Measurements from ENCODE around the gene ART4.

ART4 gene

DNA sequence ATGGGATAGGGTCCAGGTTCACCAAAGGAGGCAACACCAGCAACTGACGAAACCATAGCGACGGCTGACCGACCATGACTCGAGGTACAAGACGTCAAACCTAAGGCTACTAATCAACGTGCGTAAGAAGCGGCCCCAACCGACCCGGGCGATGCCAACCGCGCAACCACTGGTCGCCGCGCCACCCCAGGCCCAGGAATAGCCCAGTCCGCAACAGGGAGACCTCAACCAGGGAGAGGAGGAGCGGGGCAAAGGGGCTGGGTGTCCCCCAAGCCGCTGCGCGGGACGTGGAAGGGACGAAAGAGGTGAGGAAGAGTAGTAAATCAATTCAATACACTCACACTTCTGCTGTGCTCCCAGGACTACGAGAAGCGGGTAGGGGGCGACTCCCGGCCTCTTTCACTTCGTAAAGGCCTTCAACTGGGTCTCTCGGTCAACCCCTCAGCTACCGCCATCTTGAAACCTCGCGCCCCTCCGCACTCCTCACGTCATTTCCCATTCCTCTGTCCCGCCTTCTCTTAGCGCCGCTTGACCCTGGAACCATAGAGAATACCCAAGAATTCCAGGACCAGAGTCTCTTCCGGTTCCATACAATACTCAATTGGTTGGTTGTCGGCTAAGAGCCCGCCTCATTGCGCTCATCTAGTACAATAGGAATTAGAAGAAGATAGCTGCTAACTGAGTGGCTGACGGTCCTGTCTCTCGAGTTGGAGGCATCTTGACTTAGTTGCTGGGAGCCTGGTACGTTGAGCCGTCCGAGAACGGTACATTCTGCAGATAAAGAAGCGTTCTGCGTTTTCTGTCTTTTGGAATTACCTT is 40.1 kb downstream of the ART4 start, which contains the start of the genes C12orf60 and WBP11:
C12orf60 (plus strand) TSS at position 660 of the 819 bp plus-strand sequence. CDS start 19,266 bp downstream, outside the sequence.
WBP11 (minus strand) TSS at position 468 of the 819 bp plus-strand sequence. CDS start 2,095 bp downstream, outside the sequence.
- peak; percentile 91 to 98 for DNase-seq (ENCODE audit: low read depth in 1 of 2, low spot score in 1 of 2)
- TF ChIP-seq, protein P1, sequence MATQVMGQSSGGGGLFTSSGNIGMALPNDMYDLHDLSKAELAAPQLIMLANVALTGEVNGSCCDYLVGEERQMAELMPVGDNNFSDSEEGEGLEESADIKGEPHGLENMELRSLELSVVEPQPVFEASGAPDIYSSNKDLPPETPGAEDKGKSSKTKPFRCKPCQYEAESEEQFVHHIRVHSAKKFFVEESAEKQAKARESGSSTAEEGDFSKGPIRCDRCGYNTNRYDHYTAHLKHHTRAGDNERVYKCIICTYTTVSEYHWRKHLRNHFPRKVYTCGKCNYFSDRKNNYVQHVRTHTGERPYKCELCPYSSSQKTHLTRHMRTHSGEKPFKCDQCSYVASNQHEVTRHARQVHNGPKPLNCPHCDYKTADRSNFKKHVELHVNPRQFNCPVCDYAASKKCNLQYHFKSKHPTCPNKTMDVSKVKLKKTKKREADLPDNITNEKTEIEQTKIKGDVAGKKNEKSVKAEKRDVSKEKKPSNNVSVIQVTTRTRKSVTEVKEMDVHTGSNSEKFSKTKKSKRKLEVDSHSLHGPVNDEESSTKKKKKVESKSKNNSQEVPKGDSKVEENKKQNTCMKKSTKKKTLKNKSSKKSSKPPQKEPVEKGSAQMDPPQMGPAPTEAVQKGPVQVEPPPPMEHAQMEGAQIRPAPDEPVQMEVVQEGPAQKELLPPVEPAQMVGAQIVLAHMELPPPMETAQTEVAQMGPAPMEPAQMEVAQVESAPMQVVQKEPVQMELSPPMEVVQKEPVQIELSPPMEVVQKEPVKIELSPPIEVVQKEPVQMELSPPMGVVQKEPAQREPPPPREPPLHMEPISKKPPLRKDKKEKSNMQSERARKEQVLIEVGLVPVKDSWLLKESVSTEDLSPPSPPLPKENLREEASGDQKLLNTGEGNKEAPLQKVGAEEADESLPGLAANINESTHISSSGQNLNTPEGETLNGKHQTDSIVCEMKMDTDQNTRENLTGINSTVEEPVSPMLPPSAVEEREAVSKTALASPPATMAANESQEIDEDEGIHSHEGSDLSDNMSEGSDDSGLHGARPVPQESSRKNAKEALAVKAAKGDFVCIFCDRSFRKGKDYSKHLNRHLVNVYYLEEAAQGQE (IDR thresholded peaks at IDR 0.05; ENCODE audit: insufficient replicate concordance, low read depth) = peak; percentile 56
- TF ChIP-seq, protein P2, sequence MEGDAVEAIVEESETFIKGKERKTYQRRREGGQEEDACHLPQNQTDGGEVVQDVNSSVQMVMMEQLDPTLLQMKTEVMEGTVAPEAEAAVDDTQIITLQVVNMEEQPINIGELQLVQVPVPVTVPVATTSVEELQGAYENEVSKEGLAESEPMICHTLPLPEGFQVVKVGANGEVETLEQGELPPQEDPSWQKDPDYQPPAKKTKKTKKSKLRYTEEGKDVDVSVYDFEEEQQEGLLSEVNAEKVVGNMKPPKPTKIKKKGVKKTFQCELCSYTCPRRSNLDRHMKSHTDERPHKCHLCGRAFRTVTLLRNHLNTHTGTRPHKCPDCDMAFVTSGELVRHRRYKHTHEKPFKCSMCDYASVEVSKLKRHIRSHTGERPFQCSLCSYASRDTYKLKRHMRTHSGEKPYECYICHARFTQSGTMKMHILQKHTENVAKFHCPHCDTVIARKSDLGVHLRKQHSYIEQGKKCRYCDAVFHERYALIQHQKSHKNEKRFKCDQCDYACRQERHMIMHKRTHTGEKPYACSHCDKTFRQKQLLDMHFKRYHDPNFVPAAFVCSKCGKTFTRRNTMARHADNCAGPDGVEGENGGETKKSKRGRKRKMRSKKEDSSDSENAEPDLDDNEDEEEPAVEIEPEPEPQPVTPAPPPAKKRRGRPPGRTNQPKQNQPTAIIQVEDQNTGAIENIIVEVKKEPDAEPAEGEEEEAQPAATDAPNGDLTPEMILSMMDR (IDR thresholded peaks at IDR 0.05; ENCODE audit: insufficient read depth, low read length) = no peak
- TF ChIP-seq POLR2AphosphoS5 (IDR thresholded peaks at IDR 0.05; ENCODE audit: low read depth) = peak; percentile 66
- peak; percentile 12; the same call in 1 of the 2 replicates for TF ChIP-seq SPI1 (IDR thresholded peaks at IDR 0.05; ENCODE audit: borderline replicate concordance, low read depth)
- peak; percentile 93 for TF ChIP-seq GABPA (IDR thresholded peaks at IDR 0.05; ENCODE audit: low read depth)
- Histone ChIP-seq H3K27ac (replicated peaks) (peak within 1 kb of the TSS; percentile 89), H3K4me3 (replicated peaks; ENCODE audit: insufficient read depth, low read length) (peak within 1 kb of the TSS; percentile 79), H3K27me3 (ENCODE audit: insufficient read depth, poor library complexity, severe bottlenecking) (no peaks in the 10 kb centered on the region)

DNA sequence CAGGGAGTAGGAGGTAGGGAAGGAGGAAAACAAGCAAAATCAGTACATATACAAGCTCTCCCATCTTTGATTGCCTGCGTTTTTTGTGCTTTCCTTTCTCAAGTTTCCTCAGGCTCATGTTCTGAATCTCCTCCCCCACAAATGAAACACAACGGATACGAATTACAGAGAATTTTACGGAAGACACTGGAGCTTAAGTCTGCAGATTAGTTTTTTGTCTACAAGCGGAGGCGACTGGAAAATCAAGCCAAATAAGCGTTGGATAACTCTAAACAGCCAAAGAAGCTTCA is 40.7 kb downstream of the ART4 start:
- H3K27ac ChIP-seq (replicated peaks) = peak overlapping the region; percentile 89
- no peaks in the 10 kb centered on the region for H3K27me3 ChIP-seq (ENCODE audit: insufficient read depth, poor library complexity, severe bottlenecking)
- peak overlapping the region; percentile 79 for H3K4me3 ChIP-seq (replicated peaks; ENCODE audit: insufficient read depth, low read length)
- TF ChIP-seq SPI1 (IDR thresholded peaks at IDR 0.05; ENCODE audit: borderline replicate concordance, low read depth) = no peak
- TF ChIP-seq POLR2AphosphoS5 (IDR thresholded peaks at IDR 0.05; ENCODE audit: low read depth) = no peak
- TF ChIP-seq, protein P1 (IDR thresholded peaks at IDR 0.05; ENCODE audit: insufficient replicate concordance, low read depth) = no peak
- TF ChIP-seq, protein P2 (IDR thresholded peaks at IDR 0.05; ENCODE audit: insufficient read depth, low read length) = no peak
- no peak for TF ChIP-seq GABPA (IDR thresholded peaks at IDR 0.05; ENCODE audit: low read depth)
- no peak for DNase-seq (ENCODE audit: low read depth in 1 of 2, low spot score in 1 of 2)

DNA sequence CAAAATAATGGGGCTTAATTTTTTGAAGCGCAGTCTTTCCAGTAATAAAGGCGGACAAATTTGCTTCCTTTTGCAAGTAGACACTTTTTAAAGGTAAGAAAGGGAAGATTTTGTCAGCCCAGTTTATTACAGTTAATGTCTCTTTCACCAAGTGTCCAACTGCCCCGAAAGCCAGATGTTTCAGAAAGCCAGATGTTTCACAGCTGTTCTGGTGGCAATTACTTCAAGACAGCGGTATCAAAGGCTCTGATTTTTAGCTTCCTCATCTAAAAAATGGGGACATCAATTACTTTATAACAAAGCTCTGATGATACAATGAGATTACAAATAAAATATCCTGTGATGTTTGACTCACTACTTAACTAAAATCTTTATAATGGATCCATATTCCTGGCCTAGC is 41.1 kb downstream of the ART4 start:
- H3K4me3 ChIP-seq (replicated peaks; ENCODE audit: insufficient read depth, low read length) = peak overlapping the region; percentile 79
- DNase-seq (ENCODE audit: low read depth in 1 of 2, low spot score in 1 of 2) = no peak
- H3K27ac ChIP-seq (replicated peaks) = no peak overlapping the region
- TF ChIP-seq POLR2AphosphoS5 (IDR thresholded peaks at IDR 0.05; ENCODE audit: low read depth) (no peak), SPI1 (IDR thresholded peaks at IDR 0.05; ENCODE audit: borderline replicate concordance, low read depth) (no peak), GABPA (IDR thresholded peaks at IDR 0.05; ENCODE audit: low read depth) (no peak)
- TF ChIP-seq, protein P2 (IDR thresholded peaks at IDR 0.05; ENCODE audit: insufficient read depth, low read length) = no peak
- TF ChIP-seq, protein P1 (IDR thresholded peaks at IDR 0.05; ENCODE audit: insufficient replicate concordance, low read depth) = no peak
- no peaks in the 10 kb centered on the region for H3K27me3 ChIP-seq (ENCODE audit: insufficient read depth, poor library complexity, severe bottlenecking)
